ENCODE results near the gene JAK1.

The JAK1 gene

DNA sequence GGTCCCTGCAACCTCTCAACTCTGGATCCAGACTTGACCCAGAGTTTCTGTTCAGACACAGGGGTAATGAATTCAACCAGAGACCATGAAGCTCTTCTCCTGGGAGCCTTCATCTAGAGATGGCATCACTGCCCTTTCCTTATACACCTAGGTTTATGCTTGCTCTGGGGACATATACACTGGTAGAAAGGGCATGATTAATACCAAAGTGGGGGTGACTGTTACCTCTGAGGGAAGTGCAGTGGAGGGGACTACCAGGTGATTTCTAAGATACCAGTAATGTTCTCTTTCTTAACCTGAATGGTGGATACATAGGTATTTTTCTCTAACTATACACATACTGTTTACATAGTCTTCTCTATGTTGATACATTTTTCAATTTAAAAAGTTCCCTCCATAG, 48.4 kb downstream of the JAK1 start:
- no peak for DNase-seq

- DNase-seq = peak; percentile 29 to 53
Measured at GRCh38 chr1:64917328-64917861, 49.0 kb downstream of the JAK1 start.

- DNase-seq = no peak
Measured at GRCh38 chr1:64915381-64916274, 50.7 kb downstream of the JAK1 start.

GRCh38 chr1:64913361-64914015, 52.9 kb downstream of the JAK1 start:
- DNase-seq = no peak

DNA sequence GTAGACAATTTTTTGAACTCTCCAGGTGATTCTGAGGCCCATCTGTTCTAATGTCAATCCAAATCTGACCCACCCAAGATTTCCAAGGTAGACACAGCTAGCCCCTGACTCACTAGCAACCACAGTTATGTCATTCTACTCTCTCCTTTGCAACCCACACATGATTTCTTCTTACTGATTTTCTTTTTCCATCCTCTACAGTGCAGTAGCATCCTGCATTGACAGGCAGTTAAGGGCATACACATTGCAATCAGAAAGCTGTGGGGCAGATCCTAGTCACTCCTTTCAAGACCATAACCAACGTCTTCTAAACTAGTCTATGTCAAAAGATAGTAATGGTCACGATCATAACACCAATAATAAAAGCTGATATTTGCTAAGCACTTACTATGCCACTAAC, 54.2 kb downstream of the JAK1 start:
- DNase-seq = no peak

DNA sequence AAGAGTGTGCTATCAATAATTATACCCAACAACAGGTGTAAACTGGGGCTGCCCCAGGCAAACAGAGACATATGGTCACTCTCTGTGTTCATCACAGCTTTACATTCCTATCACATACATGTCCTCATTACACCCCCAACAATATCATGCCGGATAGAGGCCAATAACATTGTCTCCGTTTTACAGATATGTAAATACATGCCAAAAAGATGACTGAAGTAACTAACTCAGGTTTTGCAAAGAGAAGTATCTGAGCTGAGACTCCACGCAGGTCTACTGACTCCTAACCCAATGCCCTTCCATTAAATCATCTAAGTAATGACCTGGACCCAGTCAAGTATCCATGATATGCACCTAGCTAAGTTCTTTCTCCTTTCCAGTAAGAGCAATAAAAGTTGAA, 55.0 kb downstream of the JAK1 start:
- DNase-seq = no peak

DNA sequence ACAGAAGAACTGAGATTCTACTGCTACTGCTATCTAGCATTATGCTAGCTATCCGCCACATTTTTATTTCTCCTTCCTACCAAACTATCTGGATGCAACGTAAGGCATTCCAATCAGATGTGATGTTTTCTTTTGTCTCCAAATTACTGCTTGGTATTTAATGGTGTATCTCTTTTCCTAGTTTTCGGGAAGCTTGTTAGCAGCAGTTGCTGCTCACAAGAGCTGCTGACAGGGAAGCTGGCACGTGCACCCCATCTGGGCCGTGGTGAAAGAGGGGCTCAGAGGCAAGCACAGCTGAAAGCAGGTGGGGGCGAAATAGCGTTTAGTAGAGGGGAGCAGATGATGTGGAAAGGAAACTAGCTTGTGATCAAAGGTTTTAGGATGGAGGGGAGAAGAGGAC, 57.3 kb downstream of the JAK1 start:
- DNase-seq = no peak

GRCh38 chr1:64908575-64908974, 57.8 kb downstream of the JAK1 start:
- DNase-seq = no peak

- DNase-seq = no peak
Measured at GRCh38 chr1:64906447-64906846, 59.9 kb downstream of the JAK1 start.

DNA sequence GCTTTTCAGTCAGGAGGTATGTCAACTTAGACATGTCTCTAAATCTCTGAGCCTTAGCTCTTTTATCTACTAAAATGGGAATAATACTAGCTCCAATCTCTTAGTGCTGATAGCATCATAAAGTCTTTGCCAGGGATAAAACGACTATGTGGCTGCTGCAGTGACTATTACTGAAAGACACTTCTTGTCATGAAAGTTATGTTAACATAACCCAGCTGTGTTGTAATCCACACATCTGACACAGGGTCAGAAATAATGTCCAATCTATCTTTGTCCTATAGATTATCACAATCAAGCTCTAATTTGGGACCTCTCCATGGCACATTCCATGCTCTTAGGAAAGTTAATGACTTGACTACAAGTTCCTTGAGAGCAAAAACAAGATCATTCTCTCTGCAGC, 62.8 kb downstream of the JAK1 start:
- DNase-seq = no peak

DNA sequence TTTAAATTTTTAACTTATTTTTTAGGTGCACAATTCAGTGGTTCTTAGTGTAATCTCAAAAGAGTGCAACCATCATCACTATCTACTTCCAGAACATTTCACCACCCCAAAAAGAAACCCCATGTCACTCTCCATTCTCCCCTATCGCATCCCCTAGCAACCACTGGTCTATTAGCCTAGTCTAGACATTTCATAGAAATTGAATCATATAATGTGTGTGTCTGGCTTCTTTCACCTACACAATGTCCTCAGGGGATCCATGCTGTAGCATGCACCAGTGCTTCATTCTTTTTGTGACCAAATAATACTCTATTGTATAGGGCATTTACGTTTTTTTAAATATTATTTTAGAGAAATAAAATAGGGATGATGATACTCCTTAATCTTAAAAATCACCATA, 64.7 kb downstream of the JAK1 start:
- no peak for DNase-seq

DNA sequence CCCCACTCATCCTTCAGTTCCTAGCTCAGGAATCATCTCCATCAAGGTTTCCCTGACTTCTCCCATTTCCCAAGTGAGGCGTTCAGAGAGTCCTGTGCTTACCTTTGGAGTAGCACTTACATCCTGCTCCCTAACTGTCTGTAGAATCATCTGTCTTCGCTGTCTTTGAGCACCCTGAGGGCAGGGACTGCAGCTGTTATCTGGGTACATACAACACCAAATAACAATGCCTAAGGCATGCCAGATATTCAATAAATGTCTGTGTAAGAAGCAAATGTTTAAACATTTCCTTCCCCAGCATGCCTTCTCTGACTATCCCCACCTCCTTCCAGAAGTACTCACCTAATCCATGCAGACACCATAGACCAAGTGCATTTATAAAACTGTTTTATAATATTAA, 65.4 kb downstream of the JAK1 start:
- no peak for DNase-seq

DNA sequence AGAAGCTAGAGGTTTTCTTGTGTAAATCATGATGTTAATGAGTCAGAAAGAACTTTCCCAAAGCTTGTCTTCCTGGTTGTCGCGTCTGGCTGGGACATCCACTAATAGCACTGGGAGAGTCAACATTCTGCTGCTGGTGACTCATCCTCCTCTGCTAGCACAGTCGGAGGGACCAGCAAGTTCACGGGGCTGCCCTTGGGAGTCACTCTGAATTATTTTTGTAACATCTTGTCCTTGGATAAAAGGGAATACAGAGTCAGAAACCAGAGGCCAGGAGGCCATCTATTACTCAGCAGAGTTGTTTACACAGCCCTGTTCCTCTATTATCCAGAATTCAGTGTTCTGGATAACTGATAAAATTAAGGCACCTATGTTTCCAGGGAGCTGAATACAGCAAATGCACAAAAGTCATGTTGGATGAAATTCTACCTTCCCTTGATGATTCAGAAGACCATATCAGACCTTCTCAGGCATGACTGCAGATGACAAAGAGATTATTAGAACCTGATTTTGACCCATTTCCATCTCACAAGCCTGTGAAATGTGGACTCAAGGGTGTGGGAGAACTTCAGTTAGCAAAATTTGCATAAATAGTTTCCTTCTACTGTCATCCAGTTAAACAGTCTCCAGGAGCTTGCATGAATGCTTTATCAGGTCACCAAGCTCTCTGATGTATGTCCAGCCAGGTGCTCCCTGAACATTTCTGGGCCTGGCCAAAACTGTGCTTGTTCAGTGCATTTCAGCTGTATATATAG, 68.1 kb downstream of the JAK1 start:
- peak; percentile 52 to 64 for DNase-seq

DNA sequence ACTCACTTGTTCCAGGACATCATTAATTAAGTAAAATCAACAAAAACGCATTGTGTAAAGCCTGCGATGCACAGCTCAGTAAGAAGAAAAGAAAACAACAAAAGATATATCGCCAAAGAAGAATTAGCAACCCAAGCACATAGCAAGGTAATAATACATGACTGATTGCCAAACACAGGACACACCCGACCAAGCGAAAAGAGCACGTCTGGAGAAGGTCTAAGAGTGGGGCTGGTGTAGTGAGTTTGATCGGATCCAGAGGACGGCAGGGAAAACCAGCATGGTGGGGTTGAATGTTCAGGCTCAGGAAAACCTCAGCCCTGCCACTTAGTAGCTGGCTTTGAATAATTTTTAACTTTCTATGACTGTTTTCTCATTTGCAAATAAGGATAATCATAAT, 69.8 kb downstream of the JAK1 start:
- no peak for DNase-seq

- peak; percentile 72 to 82 for DNase-seq
Measured at GRCh38 chr1:64895500-64895899, 70.8 kb downstream of the JAK1 start.

- DNase-seq = no peak
Measured at GRCh38 chr1:64894438-64895196, 71.7 kb downstream of the JAK1 start.

GRCh38 chr1:64893921-64894320, 72.4 kb downstream of the JAK1 start:
- no peak for DNase-seq

DNA sequence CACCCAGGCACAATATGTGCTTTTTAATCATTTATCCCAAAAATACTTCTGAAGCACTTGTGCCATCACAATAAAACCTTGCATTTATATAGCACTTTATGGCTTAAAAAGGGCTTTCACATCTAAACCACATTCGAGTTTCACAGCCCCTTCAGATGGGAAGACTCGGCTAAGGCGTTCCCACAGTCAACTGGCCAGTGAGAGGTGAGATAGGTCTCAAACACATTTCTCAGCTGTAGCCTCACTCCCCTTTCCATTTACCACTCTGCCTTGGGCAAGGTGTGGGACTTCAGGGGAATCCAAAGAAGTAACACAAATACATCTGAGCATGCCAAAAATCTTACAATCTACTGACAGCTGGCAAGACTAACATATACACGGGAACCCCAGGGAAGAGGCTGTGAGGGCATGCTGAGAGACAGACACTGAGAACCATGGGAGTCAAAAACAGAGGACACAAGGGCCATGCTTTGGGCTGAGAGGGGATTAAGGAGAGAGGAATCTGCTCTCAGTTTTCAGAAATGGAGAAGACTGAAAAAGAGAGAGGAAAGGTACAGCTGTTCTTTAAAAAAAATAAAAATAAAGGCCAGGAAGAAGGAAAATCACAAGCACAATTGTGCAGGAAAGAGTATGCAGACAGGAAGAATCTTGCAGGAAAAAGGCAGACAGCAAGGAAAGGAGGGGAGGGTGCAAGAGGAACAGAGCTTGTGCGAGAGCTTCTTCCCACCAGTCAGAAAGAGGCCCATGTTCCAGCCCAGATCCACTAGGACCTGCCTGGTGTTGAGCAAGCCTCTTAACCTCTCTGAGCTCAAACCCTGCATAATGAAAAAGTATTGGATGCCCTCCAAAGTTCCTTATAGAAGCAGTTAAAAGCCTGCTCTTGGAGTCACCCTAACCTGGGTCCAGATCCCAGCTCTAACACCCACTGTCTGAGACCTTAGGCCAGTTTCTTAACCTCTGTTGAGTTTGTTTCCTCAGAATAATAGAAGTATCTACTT, 73.5 kb downstream of the JAK1 start:
- DNase-seq = no peak

GRCh38 chr1:64891448-64891825, 74.9 kb downstream of the JAK1 start:
- DNase-seq = no peak

DNA sequence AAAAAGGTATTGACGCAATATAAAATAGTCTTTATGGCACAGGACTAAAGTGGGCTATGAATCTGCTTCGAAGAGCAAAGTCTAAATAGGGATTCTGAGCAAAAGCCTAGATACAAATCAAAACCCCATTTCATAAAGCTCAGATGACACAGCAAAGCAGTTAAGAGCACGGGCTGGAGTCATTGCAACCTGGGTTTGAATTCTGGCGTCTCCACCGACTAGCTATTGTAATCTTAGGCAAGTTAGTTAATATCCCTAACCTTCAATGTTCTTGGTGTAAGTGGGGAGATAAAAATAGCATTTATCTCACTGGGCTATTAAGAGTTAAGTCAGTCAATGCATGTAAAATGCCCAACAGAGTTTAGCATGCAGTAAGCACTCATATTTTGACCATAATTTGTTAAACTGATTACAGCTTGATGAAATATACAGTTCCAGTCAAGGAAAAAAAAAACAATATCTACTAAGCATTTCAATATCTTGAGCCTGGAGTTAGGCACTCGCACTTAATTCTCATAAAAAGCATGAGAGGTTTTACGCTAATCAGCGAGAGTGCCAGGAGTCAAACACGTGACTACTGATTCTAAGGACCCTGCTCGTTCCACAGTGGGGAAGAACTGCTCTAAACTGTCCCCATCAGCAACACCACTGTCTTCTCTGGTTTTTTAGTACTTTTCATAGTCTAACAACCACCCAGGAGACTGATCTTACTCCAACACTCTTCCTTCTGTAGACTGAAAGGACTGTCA, 75.5 kb downstream of the JAK1 start:
- DNase-seq = no peak

Data from Kasumi-1 (cell line).